Measurements from ENCODE around the gene SLC17A5.
"Not testable (repeated sequence)": the region's sequence is repeated elsewhere in the genome, so short reads cannot be mapped to it uniquely, and the experiment has no call there.

Gene SLC17A5

GRCh38 chr6:73691512-73691911 is 37.7 kb upstream of the SLC17A5 start:
- H3K4me1 ChIP-seq: peaks cover 8 to 27% (median 11%) of the 10 kb centered on the region in 10 experiments
- H3K9ac ChIP-seq: no peak overlapping the region
- H3K4me3 ChIP-seq: no peak overlapping the region
- TF ChIP-seq Cebpa-rat (IDR thresholded peaks at IDR 0.05): no peak
- H3K36me3 ChIP-seq: no peaks in the 10 kb centered on the region
- peaks cover 21 to 32% (median 29%) of the 10 kb centered on the region in 11 experiments for H3K27me3 ChIP-seq
- peaks cover 0 to 13% (median 0%) of the 10 kb centered on the region in 11 experiments; a peak in 4 of 22 replicates for H3K9me3 ChIP-seq (replicated peaks in 1 of 11)
- no peak overlapping the region for H3K27ac ChIP-seq
- no peaks in the 10 kb centered on the region; a peak in 1 of 22 replicates for H4K20me1 ChIP-seq
- no peak overlapping the region for H3K4me2 ChIP-seq

- Histone ChIP-seq H3K27me3 (peaks cover 7 to 18% (median 14%) of the 10 kb centered on the region in 11 experiments), H3K4me2 (peak overlapping the region in 2 of 11 experiments; percentile 30 to 31; a peak in 1 of 22 replicates), H3K27ac (no peak overlapping the region), H3K36me3 (no peaks in the 10 kb centered on the region), H3K4me3 (no peak overlapping the region), H3K9ac (no peak overlapping the region), H3K9me3 (replicated peaks in 1 of 11) (peaks cover 0 to 13% (median under 1%) of the 10 kb centered on the region in 11 experiments; a peak in 4 of 22 replicates), H4K20me1 (no peaks in the 10 kb centered on the region), H3K4me1 (peaks cover 0 to 13% (median 0%) of the 10 kb centered on the region in 10 experiments; a peak in 5 of 20 replicates)
- TF ChIP-seq Cebpa-rat (IDR thresholded peaks at IDR 0.05): no peak
These were observed 36.3 kb upstream of the SLC17A5 start for GRCh38 chr6:73690056-73690455.

GRCh38 chr6:73688351-73688750 is 34.6 kb upstream of the SLC17A5 start:
- no peak overlapping the region for H3K4me2 ChIP-seq
- no peaks in the 10 kb centered on the region for H3K36me3 ChIP-seq
- H3K9ac ChIP-seq: no peak overlapping the region
- H3K27ac ChIP-seq: no peak overlapping the region
- peaks cover 0 to 9% (median 0%) of the 10 kb centered on the region in 10 experiments; a peak in 3 of 20 replicates for H3K4me1 ChIP-seq
- no peak for TF ChIP-seq Cebpa-rat (IDR thresholded peaks at IDR 0.05)
- peaks cover 9 to 21% (median 14%) of the 10 kb centered on the region in 11 experiments for H3K9me3 ChIP-seq (replicated peaks in 1 of 11)
- H4K20me1 ChIP-seq: no peaks in the 10 kb centered on the region
- no peak overlapping the region for H3K4me3 ChIP-seq
- peaks cover 0 to under 1% (median 0%) of the 10 kb centered on the region in 11 experiments; a peak in 2 of 22 replicates for H3K27me3 ChIP-seq

- H3K4me1 ChIP-seq, H3K27me3 ChIP-seq, H3K4me2 ChIP-seq, H3K9ac ChIP-seq, H3K27ac ChIP-seq, H3K36me3 ChIP-seq, H3K4me3 ChIP-seq, H4K20me1 ChIP-seq: not testable (repeated sequence)
- peaks cover 20 to 37% (median 27%) of the 10 kb centered on the region in 11 experiments for H3K9me3 ChIP-seq (replicated peaks in 1 of 11)
These were observed 29.8 kb upstream of the SLC17A5 start for GRCh38 chr6:73683574-73683973.

GRCh38 chr6:73680289-73680918 is 26.6 kb upstream of the SLC17A5 start:
- Histone ChIP-seq H3K4me3 (no peak overlapping the region), H3K27ac (no peak overlapping the region), H3K36me3 (no peaks in the 10 kb centered on the region), H4K20me1 (no peaks in the 10 kb centered on the region), H3K4me1 (no peaks in the 10 kb centered on the region; a peak in 1 of 20 replicates), H3K4me2 (no peak overlapping the region), H3K9ac (no peak overlapping the region), H3K27me3 (no peaks in the 10 kb centered on the region), H3K9me3 (replicated peaks in 1 of 11) (peaks cover 20 to 37% (median 27%) of the 10 kb centered on the region in 11 experiments)
- TF ChIP-seq Cebpa-rat (IDR thresholded peaks at IDR 0.05): no peak

GRCh38 chr6:73679846-73680245 is 26.1 kb upstream of the SLC17A5 start:
- not testable (repeated sequence) for H3K4me2 ChIP-seq, H3K4me1 ChIP-seq, H3K9ac ChIP-seq, H3K36me3 ChIP-seq, H3K27me3 ChIP-seq, H3K4me3 ChIP-seq, H4K20me1 ChIP-seq, H3K27ac ChIP-seq
- peaks cover 20 to 34% (median 27%) of the 10 kb centered on the region in 11 experiments for H3K9me3 ChIP-seq (replicated peaks in 1 of 11)

GRCh38 chr6:73679009-73679408 is 25.2 kb upstream of the SLC17A5 start:
- Histone ChIP-seq H3K27ac (no peak overlapping the region), H3K4me1 (no peaks in the 10 kb centered on the region; a peak in 1 of 20 replicates), H3K4me2 (no peak overlapping the region), H4K20me1 (no peaks in the 10 kb centered on the region), H3K36me3 (no peaks in the 10 kb centered on the region), H3K9ac (no peak overlapping the region), H3K27me3 (no peaks in the 10 kb centered on the region), H3K4me3 (no peak overlapping the region), H3K9me3 (replicated peaks in 1 of 11) (peaks cover 14 to 26% (median 20%) of the 10 kb centered on the region in 11 experiments)
- TF ChIP-seq Cebpa-rat (IDR thresholded peaks at IDR 0.05): no peak

- no peak overlapping the region for H3K27ac ChIP-seq
- H3K4me2 ChIP-seq: no peak overlapping the region
- H4K20me1 ChIP-seq: no peaks in the 10 kb centered on the region
- TF ChIP-seq Cebpa-rat (IDR thresholded peaks at IDR 0.05): no peak
- no peak overlapping the region for H3K4me3 ChIP-seq
- H3K27me3 ChIP-seq: no peaks in the 10 kb centered on the region
- no peaks in the 10 kb centered on the region for H3K36me3 ChIP-seq
- H3K4me1 ChIP-seq: peaks cover 5 to 12% (median 8%) of the 10 kb centered on the region in 10 experiments; a peak in 16 of 20 replicates
- no peaks in the 10 kb centered on the region for H3K9me3 ChIP-seq (replicated peaks in 1 of 11)
- no peak overlapping the region for H3K9ac ChIP-seq
These were observed 21.8 kb upstream of the SLC17A5 start for GRCh38 chr6:73675466-73676098.

GRCh38 chr6:73671911-73672685 is 18.3 kb upstream of the SLC17A5 start:
- no peak for TF ChIP-seq Cebpa-rat (IDR thresholded peaks at IDR 0.05)
- Histone ChIP-seq H3K4me3 (no peak overlapping the region), H3K36me3 (no peaks in the 10 kb centered on the region), H4K20me1 (no peaks in the 10 kb centered on the region), H3K27me3 (no peaks in the 10 kb centered on the region), H3K4me1 (peaks cover 5 to 12% (median 8%) of the 10 kb centered on the region in 10 experiments; a peak in 16 of 20 replicates), H3K4me2 (peak overlapping the region in 5 of 11 experiments; percentile 2 to 53 (median 40); a peak in 3 of 22 replicates), H3K9me3 (replicated peaks in 1 of 11) (no peaks in the 10 kb centered on the region), H3K9ac (no peak overlapping the region), H3K27ac (no peak overlapping the region; a peak in 1 of 22 replicates)

All from BLaER1 treated with 17β-estradiol and CSF1 and Interleukin-3, amounts not matched to agents 10 nM and 100 nM (cell line).